HepG2 (cell line): Measurements from ENCODE around the gene GPR158. TPM values are rescaled to one million over a fixed set of nuclear protein-coding genes. Genes with fewer than 3 reads are reported as not detected.

Source experiments
- ATAC-seq: fragments of 200-7000 bp; cut with Tn5 transposase; 3 replicates; pipeline ENCODE4 v1.9.1; 2020; ENCODE audit warnings: mild to moderate bottlenecking, moderate library complexity
- BruUV-seq: library from RNA; stranded (reverse); fragments of 400-500 nt; replicated peaks from 2 replicates; lab custom pipeline; 2021; lab: Mats Ljungman, UMichigan
- CTCF ChIA-PET: fragments of 300-600 bp; formaldehyde crosslinking; extraction: SDS; loops from one replicate; lab custom pipeline; 2021; ENCODE audit warnings: low total read pairs, inconsistent platforms, low intra/inter-chr PET ratio; lab: Yijun Ruan, JAX
- POLR2A ChIA-PET: fragments of 350-600 bp; sonication (Branson Sonifier 250); formaldehyde crosslinking; loops from one replicate; lab custom pipeline; 2020; ENCODE audit warnings: antibody characterized with exemption, inconsistent platforms; lab: Yijun Ruan, JAX
- DNase-seq: peaks from one replicate; pipeline ENCODE4 v3.0.0-alpha.2; 2015; ENCODE audit warnings: low spot score
- FAIRE-seq: peaks from 3 replicates; lab custom pipeline; 2011; peaks lifted over from hg19 to GRCh38; lab: Jason Lieb, UNC
- H2AFZ ChIP-seq: one replicate; pipeline ENCODE4 v1.6.1; 2011; ENCODE audit warnings: low read length, inconsistent platforms
- H3K27ac ChIP-seq: fragments of 300-600 bp; 3 replicates; pipeline ENCODE4 v1.8.0; 2011; ENCODE audit warnings: mixed run types, mild to moderate bottlenecking, mixed read lengths, low read length, inconsistent platforms; ENCODE audit not compliant: insufficient read depth; ENCODE audit errors: extremely low read length
- H3K27me3 ChIP-seq, 2 experiments: fragments of 200-600 bp in 1 of 2; 2 replicates in 1 of 2; 3 replicates in 1 of 2; pipeline versions ENCODE4 v1.6.0 to v1.8.0; 2011; ENCODE audit warnings: low read length in 2 of 2, mild to moderate bottlenecking in 2 of 2, moderate library complexity in 2 of 2, inconsistent platforms in 1 of 2; ENCODE audit not compliant: insufficient read depth in 2 of 2, control insufficient read depth in 1 of 2
- H3K36me3 ChIP-seq, 2 experiments: fragments of 200-600 bp in 1 of 2; replicated peaks in 1 of 2; 2 replicates in 1 of 2; 3 replicates in 1 of 2; pipeline versions ENCODE4 v1.5.1 to v1.8.0; 2011; ENCODE audit warnings: low read length in 2 of 2, inconsistent platforms in 1 of 2; ENCODE audit not compliant: insufficient read depth in 2 of 2, control insufficient read depth in 1 of 2
- H3K4me1 ChIP-seq: 2 replicates; pipeline ENCODE4 v1.5.1; 2012; ENCODE audit warnings: low read length, inconsistent platforms; ENCODE audit not compliant: insufficient read depth
- H3K4me2 ChIP-seq: 2 replicates; pipeline ENCODE4 v1.6.0; 2011; ENCODE audit warnings: low read depth, low read length, inconsistent platforms
- H3K4me3 ChIP-seq, 3 experiments: fragments of 200-600 bp in 1 of 3; sonication (generic), shearing (Covaris generic) in 1 of 3; replicated peaks in 1 of 3; 2 replicates each; pipeline ENCODE4 v1.5.1; 2011 to 2016; ENCODE audit warnings: low read length in 3 of 3, inconsistent platforms in 2 of 3, low read depth in 2 of 3, mild to moderate bottlenecking in 2 of 3, control low read depth in 1 of 3, mixed read lengths in 1 of 3; ENCODE audit not compliant: insufficient read depth in 1 of 3
- H3K79me2 ChIP-seq: one replicate; pipeline ENCODE4 v1.6.1; 2011; ENCODE audit warnings: low read length, inconsistent platforms; ENCODE audit not compliant: insufficient read depth
- H3K9ac ChIP-seq: 2 replicates; pipeline ENCODE4 v1.6.0; 2011; ENCODE audit warnings: mild to moderate bottlenecking, low read depth, low read length, inconsistent platforms; ENCODE audit not compliant: insufficient read depth
- H3K9me3 ChIP-seq: 2 replicates; pipeline ENCODE4 v1.5.1; 2012; ENCODE audit warnings: mild to moderate bottlenecking, low read length
- H4K20me1 ChIP-seq: 2 replicates; pipeline ENCODE4 v1.6.0; 2011; ENCODE audit warnings: inconsistent platforms, mild to moderate bottlenecking, low read length, moderate library complexity; ENCODE audit not compliant: insufficient read depth
- ATAD3A ChIP-seq: sonication (generic); formaldehyde crosslinking; IDR thresholded peaks from 2 replicates; pipeline ENCODE4 v1.4.0; 2020; ENCODE audit warnings: missing genetic modification reagents
- CBFB ChIP-seq: sonication (generic); formaldehyde crosslinking; IDR thresholded peaks from 2 replicates; pipeline ENCODE4 v1.4.0; 2020; ENCODE audit warnings: missing genetic modification reagents
- CEBPZ ChIP-seq: IDR thresholded peaks from 2 replicates; pipeline ENCODE4 v1.6.1; 2012; ENCODE audit warnings: low read length, improper control_type of control experiment
- FOXM1 ChIP-seq: sonication (generic); formaldehyde crosslinking; IDR thresholded peaks from 2 replicates; pipeline ENCODE4 v1.5.0; 2020; ENCODE audit warnings: missing genetic modification reagents
- GMEB2 ChIP-seq: IDR thresholded peaks from 2 replicates; pipeline ENCODE4 v1.6.1; 2016; ENCODE audit warnings: missing biosample characterization, missing genetic modification reagents, low read depth
- HBP1 ChIP-seq: IDR thresholded peaks from 2 replicates; pipeline ENCODE4 v1.6.1; 2016; ENCODE audit warnings: low read depth, control low read depth
- MAFG ChIP-seq: sonication (generic); formaldehyde crosslinking; IDR thresholded peaks from 2 replicates; pipeline ENCODE4 v1.5.1; 2020; ENCODE audit warnings: mild to moderate bottlenecking, missing genetic modification reagents
- MXD4 ChIP-seq: IDR thresholded peaks from 2 replicates; pipeline ENCODE4 v1.6.1; 2016; ENCODE audit warnings: mild to moderate bottlenecking, missing biosample characterization, missing genetic modification reagents
- SNAI1 ChIP-seq: sonication (generic); formaldehyde crosslinking; IDR thresholded peaks from 2 replicates; pipeline ENCODE4 v1.5.0; 2020; ENCODE audit warnings: mild to moderate bottlenecking, missing genetic modification reagents, borderline replicate concordance
- TCF7 ChIP-seq: sonication (generic); IDR thresholded peaks from 2 replicates; pipeline ENCODE4 v1.6.1; 2016; ENCODE audit warnings: antibody characterized with exemption, low read depth
- TRIM22 ChIP-seq: fragments of 450-650 bp; IDR thresholded peaks from 2 replicates; pipeline ENCODE4 v1.6.1; 2017
- ZFX ChIP-seq: sonication (generic); formaldehyde crosslinking; IDR thresholded peaks from 2 replicates; pipeline ENCODE4 v1.4.0; 2020; ENCODE audit warnings: mild to moderate bottlenecking, low read depth, missing genetic modification reagents, moderate library complexity
- ZNF383 ChIP-seq: sonication (generic); formaldehyde crosslinking; IDR thresholded peaks from 2 replicates; pipeline ENCODE4 v1.4.0; 2020; ENCODE audit warnings: missing genetic modification reagents, mild to moderate bottlenecking, borderline replicate concordance
- ZNF558 ChIP-seq: sonication (generic); formaldehyde crosslinking; IDR thresholded peaks from 2 replicates; pipeline ENCODE4 v1.9.0; 2022; ENCODE audit warnings: mild to moderate bottlenecking, missing genetic modification reagents, borderline replicate concordance
- ZNF710 ChIP-seq: sonication (generic); formaldehyde crosslinking; IDR thresholded peaks from 2 replicates; pipeline ENCODE4 v1.5.0; 2020; ENCODE audit warnings: mild to moderate bottlenecking, missing genetic modification reagents, borderline replicate concordance
- ZNF788 ChIP-seq: sonication (generic); formaldehyde crosslinking; IDR thresholded peaks from 2 replicates; pipeline ENCODE4 v1.5.0; 2020; ENCODE audit warnings: mild to moderate bottlenecking, missing genetic modification reagents, borderline replicate concordance
- WGBS: methylation state at CpG from one replicate; pipeline ENCODE4 v1.1.6; 2017; ENCODE audit warnings: low lambda C conversion rate; 5-methylcytosine and 5-hydroxymethylcytosine counted together
- in situ Hi-C: cut with HindIII; loops from 2 replicates; pipeline ENCODE4 v1.10.0; 2017; ENCODE audit warnings: low pct_unique_long_range_greater_than_20kb; ENCODE audit not compliant: extremely low pct_ligation_motif_present
- intact Hi-C: fragments of 100-400 bp; cut with micrococcal nuclease; formaldehyde crosslinking; loops from one replicate; pipeline ENCODE4 v1.10.0; 2022; ENCODE audit not compliant: unreplicated experiment
- polyA plus RNA-seq, 8 experiments: library from polyadenylated mRNA; depleted of rRNA in 3 of 8; stranded (reverse) in 7 of 8; unstranded in 1 of 8; fragments of >200 nt; fragmentation: Illumina TruSeq in 4 of 8; extraction: Trizol in 4 of 8; gene quantifications; 2 replicates each; pipeline versions ENCODE4 v1.2.1 to v1.2.3, GENCODE V29; 2011 to 2016; ENCODE audit warnings: low read depth in 4 of 8, missing spikeins in 1 of 8, mixed read lengths in 1 of 8; ENCODE audit not compliant: insufficient read depth in 1 of 8
- total RNA-seq, 5 experiments: library from RNA; depleted of rRNA; stranded (reverse); fragments of >200 nt; fragmentation: Illumina TruSeq; extraction: Trizol; gene quantifications; 2 replicates each; pipeline ENCODE4 v1.2.3, GENCODE V29; 2016; ENCODE audit warnings: low read depth in 1 of 5

Gene GPR158
- total and polyA plus RNA-seq, 2 of the 13 experiments (the other 11 are each of a cell fraction or from before 2014, with no cell fraction given) = not detected

- intact Hi-C loops (no loop called here), in situ Hi-C loops (no loop called here)
- POLR2A ChIA-PET = no interaction called here
- CTCF ChIA-PET = no interaction called here
- peaks cover 0 to 6% of the 10 kb centered on the region in 2 experiments; a peak in 2 of 5 replicates for H3K27me3 ChIP-seq
- no peak overlapping the region for H3K27ac ChIP-seq
- H3K9me3 ChIP-seq = no peaks in the 10 kb centered on the region
- 29% methylated on average over 4 of the region's 4 CpGs for WGBS
- no peaks in the 10 kb centered on the region for H3K4me1 ChIP-seq
- H4K20me1 ChIP-seq = no peaks in the 10 kb centered on the region
- H3K36me3 ChIP-seq = no peaks in the 10 kb centered on the region
- BruUV-seq = no TSS peak
- no peaks in the 10 kb centered on the region for H3K79me2 ChIP-seq
- FAIRE-seq (no peak), DNase-seq (no peak), ATAC-seq (no peak)
- no peak overlapping the region for H3K4me2 ChIP-seq
- no peak overlapping the region for H2AFZ ChIP-seq
- no peak overlapping the region for H3K9ac ChIP-seq
- no peak overlapping the region for H3K4me3 ChIP-seq
- TF ChIP-seq TRIM22 (no peak), ZNF788 (CRISPR knock-in tag) (no peak), ZNF383 (no peak), ZNF710 (CRISPR knock-in tag) (no peak), SNAI1 (no peak), MAFG (no peak), GMEB2 (CRISPR knock-in tag) (no peak), MXD4 (CRISPR knock-in tag) (no peak), HBP1 (CRISPR knock-in tag) (no peak), CEBPZ (no peak), CBFB (CRISPR knock-in tag) (no peak), FOXM1 (CRISPR knock-in tag) (no peak), ZNF558 (CRISPR knock-in tag) (no peak), TCF7 (no peak), ATAD3A (CRISPR knock-in tag) (no peak), ZFX (CRISPR knock-in tag) (no peak)
Observed at GRCh38 chr10:25483999-25484398, 309.2 kb downstream of the GPR158 start.
